Panc1 (cell line): ENCODE data around the gene WNT11. TPM values are rescaled to one million over a fixed set of nuclear protein-coding genes. Genes with fewer than 3 reads are reported as not detected.

ENCODE experiments used
- ATAC-seq: fragments of 200-7000 bp; cut with Tn5 transposase; 2 replicates; pipeline ENCODE4 v1.9.1; 2020; ENCODE audit warnings: mild to moderate bottlenecking, moderate library complexity
- BruUV-seq: library from RNA; stranded (reverse); fragments of 400-500 nt; replicated peaks from 2 replicates; lab custom pipeline; 2021; lab: Mats Ljungman, UMichigan
- CTCF ChIA-PET: fragments of 300-600 bp; sonication (Branson Sonifier 250); formaldehyde crosslinking; loops from one replicate; lab custom pipeline; 2022; ENCODE audit warnings: antibody characterized with exemption; lab: Charles Lee
- POLR2A ChIA-PET: fragments of 300-600 bp; sonication (Branson Sonifier 250); formaldehyde crosslinking; loops from one replicate; lab custom pipeline; 2022; ENCODE audit warnings: antibody characterized with exemption; lab: Charles Lee
- DNase-seq: peaks from one replicate; pipeline ENCODE4 v3.0.0-alpha.2; 2010; ENCODE audit warnings: low read depth, low spot score
- H3K27ac ChIP-seq: 2 replicates; pipeline ENCODE4 v1.5.1; 2011; ENCODE audit warnings: mild to moderate bottlenecking, low read length, inconsistent platforms
- H3K27me3 ChIP-seq: fragments of 200-500 bp; sonication (Bioruptor generic); 2 replicates; pipeline ENCODE4 v1.6.0; 2014; ENCODE audit warnings: low read length, inconsistent platforms; ENCODE audit not compliant: control insufficient read depth, insufficient read depth
- H3K36me3 ChIP-seq: fragments of 200-500 bp; sonication (Bioruptor generic); 2 replicates; pipeline ENCODE4 v1.5.1; 2014; ENCODE audit warnings: inconsistent platforms, mild to moderate bottlenecking, low read length, moderate library complexity; ENCODE audit not compliant: control insufficient read depth, insufficient read depth
- H3K4me1 ChIP-seq: 2 replicates; pipeline ENCODE4 v1.5.1; 2011; ENCODE audit warnings: inconsistent platforms, mild to moderate bottlenecking, low read length, moderate library complexity; ENCODE audit not compliant: control insufficient read depth, insufficient read depth
- H3K4me3 ChIP-seq, 2 experiments: 2 replicates each; pipeline ENCODE4 v1.5.1; 2011 to 2012; ENCODE audit warnings: low read depth in 2 of 2, low read length in 2 of 2, mild to moderate bottlenecking in 2 of 2, inconsistent platforms in 1 of 2, moderate library complexity in 1 of 2
- H3K9me3 ChIP-seq: fragments of 200-500 bp; sonication (Bioruptor generic); 2 replicates; pipeline ENCODE4 v1.5.1; 2014; ENCODE audit warnings: low read depth, mild to moderate bottlenecking, inconsistent platforms, low read length, moderate library complexity; ENCODE audit not compliant: control insufficient read depth, insufficient read depth
- CTCF ChIP-seq: fragments of 450-650 bp; IDR thresholded peaks from 2 replicates; pipeline ENCODE4 v1.5.1; 2017; ENCODE audit warnings: mild to moderate bottlenecking
- POLR2AphosphoS5 ChIP-seq: IDR thresholded peaks from 2 replicates; pipeline ENCODE4 v1.6.1; 2012; ENCODE audit warnings: mild to moderate bottlenecking, low read depth, low read length, moderate library complexity
- REST ChIP-seq, 2 experiments: IDR thresholded peaks; 2 replicates each; pipeline ENCODE4 v1.6.1; 2011 to 2012; ENCODE audit warnings: low read depth in 2 of 2, control low read depth in 1 of 2, low read length in 1 of 2, mild to moderate bottlenecking in 1 of 2, moderate library complexity in 1 of 2; ENCODE audit not compliant: insufficient read depth in 1 of 2
- SIN3A ChIP-seq: IDR thresholded peaks from 2 replicates; pipeline ENCODE4 v1.6.1; 2012; ENCODE audit warnings: low read depth, mild to moderate bottlenecking, low read length, moderate library complexity, borderline replicate concordance; ENCODE audit not compliant: insufficient read depth
- TCF7L2 ChIP-seq: IDR thresholded peaks from 2 replicates; pipeline ENCODE4 v1.6.1; 2011; ENCODE audit warnings: mild to moderate bottlenecking, low read depth, low read length, inconsistent platforms
- in situ Hi-C: cut with HindIII; loops from 2 replicates; pipeline ENCODE4 v1.10.0; 2016; ENCODE audit warnings: low sequenced_read_pairs, low pct_unique_long_range_greater_than_20kb
- intact Hi-C: fragments of 100-400 bp; cut with micrococcal nuclease; formaldehyde crosslinking; loops from one replicate; pipeline ENCODE4 v1.10.0; 2022; ENCODE audit not compliant: unreplicated experiment
- total RNA-seq: library from RNA; stranded (reverse); gene quantifications from one replicate; pipeline ENCODE4 v1.2.1, GENCODE V29; 2021; ENCODE audit not compliant: unreplicated experiment

The WNT11 gene
- total RNA-seq, 1 experiment from 2014 or later, result 1.1 TPM

DNA sequence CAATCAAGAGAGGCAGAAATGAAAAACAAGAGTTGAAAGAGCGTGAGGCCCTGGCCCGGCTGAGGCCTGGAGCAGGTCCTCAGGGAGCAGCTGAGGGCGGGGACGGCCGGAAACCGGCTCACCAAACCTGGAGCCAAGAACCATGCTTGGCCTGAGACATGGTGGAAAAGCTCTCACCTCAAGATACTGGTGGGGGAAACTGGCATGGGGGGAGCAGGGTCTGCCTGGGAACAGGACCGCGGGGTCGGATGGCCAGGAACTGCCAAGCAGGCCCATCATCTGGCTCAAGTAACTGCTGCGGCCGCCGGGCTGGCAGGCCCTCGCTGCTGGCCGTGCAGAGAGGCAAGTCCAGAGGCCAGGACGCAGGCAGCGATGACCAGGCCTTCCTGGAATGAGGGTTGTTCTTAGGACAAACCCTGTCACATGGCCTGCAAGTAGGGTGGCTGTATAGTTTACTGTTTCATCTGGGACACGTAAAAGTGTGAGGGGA lies 18.9 kb upstream of the WNT11 start:
- CTCF ChIA-PET, result no interaction called here
- H3K36me3 ChIP-seq, result no peaks in the 10 kb centered on the region
- no peak overlapping the region for H3K27ac ChIP-seq
- POLR2A ChIA-PET, result interaction anchor here (0.6 kb wide), 1 partner anchor 101 kb away, joined by 4 read pairs; no protein-coding TSS in a partner anchor
- H3K4me3 ChIP-seq, result no peak overlapping the region
- TF ChIP-seq TCF7L2 (no peak), POLR2AphosphoS5 (no peak), CTCF (no peak), REST (IDR thresholded peaks at IDR 0.05; ENCODE audit: insufficient read depth in 1 of 2, low read depth in 2 of 2, low read length in 1 of 2) (no peak), SIN3A (no peak)
- no TSS peak for BruUV-seq
- intact Hi-C loops, result no loop called here
- H3K27me3 ChIP-seq, result no peaks in the 10 kb centered on the region; the same call in 1 of the 2 replicates
- DNase-seq (no peak), ATAC-seq (no peak)
- no peaks in the 10 kb centered on the region for H3K4me1 ChIP-seq
- H3K9me3 ChIP-seq, result no peaks in the 10 kb centered on the region
- in situ Hi-C loops, result no loop called here

DNA sequence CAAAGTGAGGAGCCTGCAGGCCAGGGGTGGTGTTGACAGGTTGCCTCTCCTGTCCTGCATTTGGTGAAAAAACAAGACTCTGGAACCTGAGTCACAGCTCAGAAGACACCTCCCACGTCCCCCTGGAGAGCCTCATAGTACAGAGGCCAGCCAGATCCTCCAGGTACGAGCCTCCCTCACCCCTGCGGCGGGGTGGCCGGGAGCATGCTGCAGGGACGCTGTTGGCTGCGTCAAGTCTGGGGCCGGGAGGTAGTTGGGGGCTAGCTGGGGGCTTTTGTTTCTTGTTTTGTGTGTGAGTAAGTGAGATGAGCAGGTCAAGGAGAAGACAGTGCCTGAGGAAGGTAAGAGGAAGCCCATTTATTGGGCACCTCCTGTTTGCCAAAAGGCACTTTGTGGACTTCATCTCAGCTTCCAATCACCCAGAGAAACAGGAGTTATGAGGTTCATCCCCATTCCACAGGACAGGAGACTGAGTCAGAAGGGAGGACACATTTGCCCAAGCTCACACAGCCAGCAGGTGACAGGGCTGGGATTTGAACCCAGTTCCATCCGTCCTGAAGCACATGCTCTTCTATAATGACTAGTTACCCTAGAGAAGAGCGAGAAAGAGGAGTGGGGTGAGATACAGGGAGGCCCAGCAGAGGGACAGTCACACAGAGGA lies 18.3 kb upstream of the WNT11 start:
- Histone ChIP-seq H3K36me3 (no peaks in the 10 kb centered on the region), H3K4me3 (no peak overlapping the region), H3K4me1 (no peaks in the 10 kb centered on the region), H3K9me3 (no peaks in the 10 kb centered on the region), H3K27ac (no peak overlapping the region), H3K27me3 (no peaks in the 10 kb centered on the region; the same call in 1 of the 2 replicates)
- CTCF ChIA-PET, result no interaction called here
- in situ Hi-C loops (no loop called here), intact Hi-C loops (no loop called here)
- TF ChIP-seq CTCF, result no peak
- TF ChIP-seq REST (IDR thresholded peaks at IDR 0.05; ENCODE audit: insufficient read depth in 1 of 2, low read depth in 2 of 2, low read length in 1 of 2), result no peak
- TF ChIP-seq POLR2AphosphoS5, result no peak
- no peak for TF ChIP-seq SIN3A
- TF ChIP-seq TCF7L2, result no peak
- no peak for ATAC-seq
- BruUV-seq, result no TSS peak
- no peak for DNase-seq
- POLR2A ChIA-PET, result no interaction called here
